Progenitor cell of endocrine pancreas (in vitro differentiated cells): ENCODE measurements around the gene PEX12. TPM values are rescaled to one million over a fixed set of nuclear protein-coding genes. Genes with fewer than 3 reads are reported as not detected.
"Not testable (repeated sequence)": the region's sequence is repeated elsewhere in the genome, so short reads cannot be mapped to it uniquely, and the experiment has no call there.

ENCODE experiments used
- DNase-seq: peaks from one replicate; pipeline ENCODE4 v3.0.0; 2021; ENCODE audit warnings: low spot score; ENCODE audit not compliant: unreplicated experiment
- H3K27ac Mint-ChIP-seq: 2 replicates; pipeline ENCODE4 v1.8.0; 2021; ENCODE audit warnings: mild to moderate bottlenecking, moderate library complexity, mixed read lengths
- H3K27me3 Mint-ChIP-seq: 2 replicates; pipeline ENCODE4 v1.8.0; 2021; ENCODE audit warnings: mixed read lengths
- H3K36me3 Mint-ChIP-seq: 2 replicates; pipeline ENCODE4 v1.8.0; 2022; ENCODE audit warnings: mixed read lengths; ENCODE audit not compliant: insufficient read depth
- H3K4me1 Mint-ChIP-seq: 2 replicates; pipeline ENCODE4 v1.8.0; 2021; ENCODE audit warnings: low read depth, mixed read lengths
- H3K4me3 Mint-ChIP-seq: 2 replicates; pipeline ENCODE4 v1.8.0; 2021; ENCODE audit warnings: low read depth, mild to moderate bottlenecking, moderate library complexity, mixed read lengths
- H3K9me3 Mint-ChIP-seq: 2 replicates; pipeline ENCODE4 v1.8.0; 2021; ENCODE audit warnings: low read depth, mixed read lengths
- total RNA-seq: library from RNA; stranded (reverse); gene quantifications from 2 replicates; pipeline ENCODE4 v1.2.1, GENCODE V29; 2021
- TF ChIP-seq, protein P1 (sequence below): fragments of 200-600 bp; sonication (generic); IDR thresholded peaks from one replicate; pipeline ENCODE4 v1.5.0; 2021; ENCODE audit warnings: antibody characterized with exemption, mild to moderate bottlenecking; ENCODE audit not compliant: unreplicated experiment

PEX12 gene
- total RNA-seq, 1 donor from 2014 or later = 4.2 TPM

- DNase-seq = no peak
- H3K27me3 Mint-ChIP-seq = no peaks in the 10 kb centered on the region
- TF ChIP-seq, protein P1, sequence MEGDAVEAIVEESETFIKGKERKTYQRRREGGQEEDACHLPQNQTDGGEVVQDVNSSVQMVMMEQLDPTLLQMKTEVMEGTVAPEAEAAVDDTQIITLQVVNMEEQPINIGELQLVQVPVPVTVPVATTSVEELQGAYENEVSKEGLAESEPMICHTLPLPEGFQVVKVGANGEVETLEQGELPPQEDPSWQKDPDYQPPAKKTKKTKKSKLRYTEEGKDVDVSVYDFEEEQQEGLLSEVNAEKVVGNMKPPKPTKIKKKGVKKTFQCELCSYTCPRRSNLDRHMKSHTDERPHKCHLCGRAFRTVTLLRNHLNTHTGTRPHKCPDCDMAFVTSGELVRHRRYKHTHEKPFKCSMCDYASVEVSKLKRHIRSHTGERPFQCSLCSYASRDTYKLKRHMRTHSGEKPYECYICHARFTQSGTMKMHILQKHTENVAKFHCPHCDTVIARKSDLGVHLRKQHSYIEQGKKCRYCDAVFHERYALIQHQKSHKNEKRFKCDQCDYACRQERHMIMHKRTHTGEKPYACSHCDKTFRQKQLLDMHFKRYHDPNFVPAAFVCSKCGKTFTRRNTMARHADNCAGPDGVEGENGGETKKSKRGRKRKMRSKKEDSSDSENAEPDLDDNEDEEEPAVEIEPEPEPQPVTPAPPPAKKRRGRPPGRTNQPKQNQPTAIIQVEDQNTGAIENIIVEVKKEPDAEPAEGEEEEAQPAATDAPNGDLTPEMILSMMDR = no peak
- no peaks in the 10 kb centered on the region for H3K9me3 Mint-ChIP-seq
- no peak overlapping the region for H3K4me3 Mint-ChIP-seq
- no peaks in the 10 kb centered on the region for H3K4me1 Mint-ChIP-seq
- no peak overlapping the region for H3K27ac Mint-ChIP-seq
- no peaks in the 10 kb centered on the region for H3K36me3 Mint-ChIP-seq
Measured at GRCh38 chr17:35616536-35616935, 38.2 kb upstream of the PEX12 start.

- Mint-ChIP-seq H3K27me3 (no peaks in the 10 kb centered on the region), H3K9me3 (no peaks in the 10 kb centered on the region), H3K4me3 (no peak overlapping the region), H3K36me3 (peaks cover under 1% of the 10 kb centered on the region), H3K4me1 (no peaks in the 10 kb centered on the region), H3K27ac (no peak overlapping the region)
- DNase-seq = no peak
- TF ChIP-seq, protein P1 = no peak
Measured at GRCh38 chr17:35614810-35615209, 36.4 kb upstream of the PEX12 start.

- H3K27ac Mint-ChIP-seq = no peak overlapping the region
- TF ChIP-seq, protein P1 = peak; percentile 75
- no peaks in the 10 kb centered on the region for H3K4me1 Mint-ChIP-seq
- H3K9me3 Mint-ChIP-seq = no peaks in the 10 kb centered on the region
- H3K4me3 Mint-ChIP-seq = no peak overlapping the region
- H3K27me3 Mint-ChIP-seq = no peaks in the 10 kb centered on the region
- peaks cover 5% of the 10 kb centered on the region for H3K36me3 Mint-ChIP-seq
- peak; percentile 14 for DNase-seq
Measured at GRCh38 chr17:35612924-35613521, 34.7 kb upstream of the PEX12 start.

DNA sequence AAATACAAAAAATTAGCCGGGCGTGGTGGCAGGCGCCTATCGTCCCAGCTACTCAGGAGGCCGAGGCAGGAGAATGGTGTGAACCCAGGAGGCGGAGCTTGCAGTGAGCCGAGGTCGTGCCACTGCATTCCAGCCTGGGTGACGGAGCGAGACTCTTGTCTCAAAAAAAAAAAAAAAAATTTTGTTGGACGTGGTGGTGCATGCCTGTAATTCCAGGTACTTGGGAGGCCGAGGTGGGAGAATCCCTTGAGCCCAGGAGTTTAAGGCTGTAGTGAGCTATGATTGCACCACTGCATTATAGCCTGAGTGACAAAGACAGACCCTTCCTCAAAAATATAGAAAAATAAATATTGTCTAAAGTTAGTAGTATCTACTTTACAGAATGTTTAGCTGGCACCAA lies 32.4 kb upstream of the PEX12 start:
- H3K36me3 Mint-ChIP-seq, H3K4me3 Mint-ChIP-seq, H3K4me1 Mint-ChIP-seq, H3K27me3 Mint-ChIP-seq, H3K27ac Mint-ChIP-seq, DNase-seq, H3K9me3 Mint-ChIP-seq: not testable (repeated sequence)

DNA sequence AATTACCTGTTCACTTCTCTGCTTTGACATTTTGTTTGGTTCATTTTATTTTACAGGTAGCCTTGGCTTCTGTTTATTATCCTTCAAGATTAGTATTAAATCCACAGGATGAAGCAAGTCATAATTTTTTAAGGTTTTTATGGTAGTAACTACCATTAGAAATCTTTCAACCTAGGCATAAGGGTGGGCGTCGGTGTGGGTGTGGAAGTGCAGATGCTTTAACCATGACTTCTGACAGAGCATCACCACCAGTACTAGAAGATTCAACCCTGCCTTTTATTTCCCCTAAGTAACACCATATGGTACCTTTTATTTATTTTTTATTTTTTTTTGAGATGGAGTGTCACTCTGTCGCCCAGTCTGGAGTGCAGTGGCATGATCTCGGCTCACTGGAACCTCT lies 31.5 kb upstream of the PEX12 start:
- no peak for DNase-seq

More for the DNA sequence above, 31.5 kb upstream of the PEX12 start:
- Mint-ChIP-seq H3K27ac (no peak overlapping the region), H3K4me3 (no peak overlapping the region), H3K9me3 (no peaks in the 10 kb centered on the region), H3K27me3 (no peaks in the 10 kb centered on the region), H3K4me1 (no peaks in the 10 kb centered on the region), H3K36me3 (peaks cover 10% of the 10 kb centered on the region)
- TF ChIP-seq, protein P1 = no peak
